ENCODE measurements around the gene DUSP22.

GRCh38 chr6:313917-314316, 21.6 kb downstream of the DUSP22 start:
- no peak for TF ChIP-seq POLR2AphosphoS5 (IDR thresholded peaks at IDR 0.05)
- TF ChIP-seq POLR2A (IDR thresholded peaks at IDR 0.05) = no peak
- TF ChIP-seq CTCF (IDR thresholded peaks at IDR 0.05) = no peak

All from suprapubic skin (tissue), 4 donors.